Endodermal cell (in vitro differentiated cells): ENCODE measurements around the gene C12orf76. TPM values are rescaled to one million over a fixed set of nuclear protein-coding genes. Genes with fewer than 3 reads are reported as not detected.
"Not testable (repeated sequence)": the region's sequence is repeated elsewhere in the genome, so short reads cannot be mapped to it uniquely, and the experiment has no call there.

ENCODE experiments used
- DNase-seq: peaks from one replicate; pipeline ENCODE4 v3.0.0-alpha.2; 2017
- H3K27ac ChIP-seq: 2 replicates; pipeline ENCODE4 v1.5.1; 2013; ENCODE audit warnings: mild to moderate bottlenecking, low read depth, low read length, moderate library complexity
- H3K27me3 ChIP-seq: 2 replicates; pipeline ENCODE4 v1.6.1; 2013; ENCODE audit warnings: mild to moderate bottlenecking, low read length, moderate library complexity; ENCODE audit not compliant: insufficient read depth, control insufficient read depth, poor library complexity, severe bottlenecking
- H3K36me3 ChIP-seq: 2 replicates; pipeline ENCODE4 v1.7.0; 2013; ENCODE audit warnings: mild to moderate bottlenecking, low read length, moderate library complexity; ENCODE audit not compliant: control insufficient read depth, insufficient read depth
- H3K4me1 ChIP-seq: one replicate; pipeline ENCODE4 v1.7.0; 2013; ENCODE audit warnings: low read length; ENCODE audit not compliant: control insufficient read depth, insufficient read depth
- H3K4me3 ChIP-seq: 2 replicates; pipeline ENCODE4 v1.5.1; 2013; ENCODE audit warnings: mild to moderate bottlenecking, low read length, moderate library complexity
- H3K9ac ChIP-seq: 2 replicates; pipeline ENCODE4 v1.6.1; 2013; ENCODE audit warnings: mild to moderate bottlenecking, low read length, moderate library complexity; ENCODE audit not compliant: poor library complexity, severe bottlenecking; ENCODE audit errors: extremely low read depth
- H3K9me3 ChIP-seq: 2 replicates; pipeline ENCODE4 v1.6.1; 2013; ENCODE audit warnings: mild to moderate bottlenecking, low read length, moderate library complexity; ENCODE audit not compliant: control insufficient read depth
- H3K27ac Mint-ChIP-seq: 2 replicates; pipeline ENCODE4 v1.8.0; 2020; ENCODE audit warnings: mixed read lengths
- H3K27me3 Mint-ChIP-seq: 2 replicates; pipeline ENCODE4 v1.8.0; 2021; ENCODE audit warnings: mild to moderate bottlenecking, mixed read lengths; ENCODE audit not compliant: insufficient read depth
- H3K36me3 Mint-ChIP-seq: 2 replicates; pipeline ENCODE4 v1.8.0; 2020; ENCODE audit warnings: low read depth, mixed read lengths
- H3K4me1 Mint-ChIP-seq: 2 replicates; pipeline ENCODE4 v1.8.0; 2020; ENCODE audit warnings: mixed read lengths
- H3K4me3 Mint-ChIP-seq: 2 replicates; pipeline ENCODE4 v1.8.0; 2020; ENCODE audit warnings: mild to moderate bottlenecking, moderate library complexity, mixed read lengths
- H3K9me3 Mint-ChIP-seq: 2 replicates; pipeline ENCODE4 v1.8.0; 2020; ENCODE audit warnings: mild to moderate bottlenecking, mixed read lengths
- CTCF ChIP-seq: fragments of 200-600 bp; sonication (generic); conservative IDR thresholded peaks from 2 replicates; pipeline ENCODE4 v1.5.0; 2021; ENCODE audit warnings: antibody characterized with exemption, mild to moderate bottlenecking
- WGBS, 2 experiments: methylation state at CpG; one replicate each; pipeline versions ENCODE4 v1.1.5 to v1.1.7; 2013; ENCODE audit warnings: missing lambda C conversion rate in 2 of 2, mixed read lengths in 1 of 2; ENCODE audit not compliant: insufficient coverage in 1 of 2, insufficient read length in 1 of 2; 5-methylcytosine and 5-hydroxymethylcytosine counted together
- total RNA-seq, 2 donors: library from RNA; stranded (reverse); fragmentation: NEBNext Ultra II Directional in 1 of 2; extraction: Animal tissue kit (Norgen Biotek cat#: 25700) in 1 of 2; gene quantifications; 2 replicates in 1 of 2; 3 replicates in 1 of 2; pipeline ENCODE4 v1.2.1, GENCODE V29; 2021

Gene C12orf76
- total RNA-seq, 2 donors from 2014 or later: 19.6 to 23.5 TPM

DNA sequence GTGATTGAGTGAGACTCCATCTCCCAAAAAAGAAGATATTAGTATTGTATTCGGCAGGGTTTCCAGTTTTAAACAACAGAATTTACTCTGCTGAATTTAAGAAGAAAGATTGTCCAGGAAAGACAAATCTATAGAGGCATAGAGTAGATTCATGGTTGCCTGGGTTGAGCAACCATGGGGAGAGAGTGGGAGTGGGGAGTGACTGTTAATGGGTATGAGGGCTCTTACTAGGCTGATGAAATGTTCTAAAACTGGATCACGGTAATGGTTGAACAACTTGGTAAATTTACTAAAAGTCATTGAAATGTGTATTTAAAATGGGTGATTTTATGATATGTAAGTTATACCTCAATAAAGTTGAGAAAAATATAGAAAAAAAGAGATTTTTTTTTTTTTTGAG is 13.9 kb upstream of the C12orf76 start:
- Histone ChIP-seq H3K4me1 (no peaks in the 10 kb centered on the region), H3K9ac (no peak overlapping the region), H3K27ac (no peak overlapping the region), H3K9me3 (no peaks in the 10 kb centered on the region), H3K4me3 (no peak overlapping the region), H3K36me3 (no peaks in the 10 kb centered on the region), H3K27me3 (no peaks in the 10 kb centered on the region)
- TF ChIP-seq CTCF: no peak
- Mint-ChIP-seq H3K4me1 (peaks cover 8% of the 10 kb centered on the region), H3K36me3 (no peaks in the 10 kb centered on the region), H3K27ac (no peak overlapping the region), H3K9me3 (no peaks in the 10 kb centered on the region), H3K4me3 (no peak overlapping the region), H3K27me3 (peaks cover 3% of the 10 kb centered on the region)
- WGBS, 2 experiments: 92 to 94% methylated on average over 2 of the region's 2 CpGs
- no peak for DNase-seq

DNA sequence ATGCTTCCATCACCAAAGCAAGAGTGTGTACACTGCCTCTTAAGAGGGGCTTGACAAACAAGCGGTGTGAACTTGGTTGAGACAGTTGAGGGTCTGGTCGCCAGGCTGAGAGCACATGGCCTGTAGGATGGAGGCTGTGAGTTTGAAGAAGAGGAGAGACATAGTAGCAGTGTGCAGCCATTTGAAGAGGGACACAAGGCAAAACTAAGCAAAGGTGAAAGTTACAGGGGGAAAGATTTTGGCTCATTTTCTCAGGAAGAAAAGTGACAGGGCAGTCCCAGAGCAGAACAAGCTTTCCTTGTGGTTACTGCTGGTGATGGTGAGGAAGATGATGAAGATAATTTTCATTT is 11.3 kb upstream of the C12orf76 start:
- Mint-ChIP-seq H3K4me1 (peaks cover 11% of the 10 kb centered on the region), H3K9me3 (no peaks in the 10 kb centered on the region), H3K27me3 (peaks cover 3% of the 10 kb centered on the region), H3K27ac (no peak overlapping the region), H3K4me3 (no peak overlapping the region), H3K36me3 (no peaks in the 10 kb centered on the region)
- Histone ChIP-seq H3K27ac (no peak overlapping the region), H3K36me3 (no peaks in the 10 kb centered on the region), H3K9me3 (no peaks in the 10 kb centered on the region), H3K9ac (no peak overlapping the region), H3K27me3 (no peaks in the 10 kb centered on the region), H3K4me1 (no peaks in the 10 kb centered on the region), H3K4me3 (no peak overlapping the region)
- DNase-seq: no peak
- TF ChIP-seq CTCF: no peak
- WGBS, 2 experiments: 85 to 91% methylated on average over 2 of the region's 2 CpGs

- Histone ChIP-seq H3K9ac (no peak overlapping the region), H3K36me3 (no peaks in the 10 kb centered on the region), H3K27ac (no peak overlapping the region), H3K9me3 (no peaks in the 10 kb centered on the region), H3K4me1 (no peaks in the 10 kb centered on the region), H3K27me3 (no peaks in the 10 kb centered on the region), H3K4me3 (no peak overlapping the region)
- Mint-ChIP-seq H3K9me3 (no peaks in the 10 kb centered on the region), H3K4me3 (no peak overlapping the region), H3K27ac (no peak overlapping the region), H3K27me3 (peaks cover 3% of the 10 kb centered on the region), H3K36me3 (no peaks in the 10 kb centered on the region), H3K4me1 (peaks cover 11% of the 10 kb centered on the region)
- DNase-seq: no peak
- TF ChIP-seq CTCF: no peak
- WGBS, 2 experiments: 93 to 94% methylated on average over 7 to 9 of the region's 9 CpGs
Measured at GRCh38 chr12:110058875-110059615, 10.7 kb upstream of the C12orf76 start.

- H3K9me3 Mint-ChIP-seq, DNase-seq, H3K9ac ChIP-seq, H3K27me3 Mint-ChIP-seq, H3K36me3 ChIP-seq, H3K9me3 ChIP-seq, H3K4me1 ChIP-seq, H3K27me3 ChIP-seq, H3K36me3 Mint-ChIP-seq, H3K4me3 ChIP-seq, H3K27ac ChIP-seq, H3K4me3 Mint-ChIP-seq, H3K27ac Mint-ChIP-seq: not testable (repeated sequence)
- WGBS, 2 experiments: 92 to 100% methylated on average over 3 of the region's 3 CpGs
- H3K4me1 Mint-ChIP-seq: peaks cover 11% of the 10 kb centered on the region
Measured at GRCh38 chr12:110056643-110057042, 8.3 kb upstream of the C12orf76 start.

GRCh38 chr12:110055375-110056352 is 7.3 kb upstream of the C12orf76 start:
- H3K36me3 Mint-ChIP-seq, H3K9me3 ChIP-seq, H3K36me3 ChIP-seq, DNase-seq, H3K27ac Mint-ChIP-seq, H3K9me3 Mint-ChIP-seq, H3K9ac ChIP-seq, H3K27ac ChIP-seq, H3K4me3 Mint-ChIP-seq, H3K27me3 ChIP-seq, H3K27me3 Mint-ChIP-seq, H3K4me1 ChIP-seq, H3K4me3 ChIP-seq: not testable (repeated sequence)
- WGBS, 2 experiments: 78 to 82% methylated on average over 8 to 11 of the region's 11 CpGs
- peaks cover 11% of the 10 kb centered on the region for H3K4me1 Mint-ChIP-seq
